Ramos (cell line): ENCODE measurements around the gene PGAM5.

Experiments
- in situ Hi-C: fragments of 300-500 bp; cut with MboI; formaldehyde crosslinking; loops from one replicate; pipeline ENCODE4 v1.14.3; 2022; ENCODE audit warnings: low sequenced_read_pairs; ENCODE audit not compliant: unreplicated experiment

The PGAM5 gene

GRCh38 chr12:132710405-132711079 lies at the start of gene PGAM5:
Gene PGAM5, plus strand, starts transcription at chr12:132710842. Its CDS starts 35 bp downstream, at chr12:132710877.
- in situ Hi-C loops: no loop called here

- in situ Hi-C loops: no loop called here
Measured at GRCh38 chr12:132660996-132661395, 49.6 kb upstream of the PGAM5 start.

GRCh38 chr12:132661972-132662371 lies 48.7 kb upstream of the PGAM5 start:
- in situ Hi-C loops: no loop called here

GRCh38 chr12:132662901-132663755 lies 47.5 kb upstream of the PGAM5 start:
- in situ Hi-C loops: no loop called here

- in situ Hi-C loops: no loop called here
Measured at GRCh38 chr12:132664206-132665148, 46.2 kb upstream of the PGAM5 start.

- in situ Hi-C loops: no loop called here
Measured at GRCh38 chr12:132665149-132665491, 45.5 kb upstream of the PGAM5 start.

- in situ Hi-C loops: no loop called here
Measured at GRCh38 chr12:132665794-132666193, 44.8 kb upstream of the PGAM5 start.

- in situ Hi-C loops: no loop called here
Measured at GRCh38 chr12:132668191-132669088, 42.2 kb upstream of the PGAM5 start.

GRCh38 chr12:132669166-132669879 lies 41.3 kb upstream of the PGAM5 start:
- in situ Hi-C loops: no loop called here

- in situ Hi-C loops: no loop called here
Measured at GRCh38 chr12:132672116-132672515, 38.5 kb upstream of the PGAM5 start.

GRCh38 chr12:132672678-132673077 lies 38.0 kb upstream of the PGAM5 start:
- in situ Hi-C loops: no loop called here

- in situ Hi-C loops: no loop called here
Measured at GRCh38 chr12:132673288-132674179, 37.1 kb upstream of the PGAM5 start.

- in situ Hi-C loops: no loop called here
Measured at GRCh38 chr12:132674561-132674960, 36.1 kb upstream of the PGAM5 start.

GRCh38 chr12:132675757-132676432 lies 34.7 kb upstream of the PGAM5 start:
- in situ Hi-C loops: no loop called here

GRCh38 chr12:132677492-132677891 lies 33.1 kb upstream of the PGAM5 start:
- in situ Hi-C loops: no loop called here

- in situ Hi-C loops: no loop called here
Measured at GRCh38 chr12:132685400-132685799, 25.2 kb upstream of the PGAM5 start.

GRCh38 chr12:132686825-132687210 lies 23.8 kb upstream of the PGAM5 start:
- in situ Hi-C loops: no loop called here
